Measurements from ENCODE around the gene TMEM59L. TPM values are rescaled to one million over a fixed set of nuclear protein-coding genes. Genes with fewer than 3 reads are reported as not detected.

The TMEM59L gene
- total and polyA plus RNA-seq, 2 of the 13 experiments (the other 11 are each of a cell fraction or from before 2014, with no cell fraction given) = 0.97 to 5.5 TPM

DNA sequence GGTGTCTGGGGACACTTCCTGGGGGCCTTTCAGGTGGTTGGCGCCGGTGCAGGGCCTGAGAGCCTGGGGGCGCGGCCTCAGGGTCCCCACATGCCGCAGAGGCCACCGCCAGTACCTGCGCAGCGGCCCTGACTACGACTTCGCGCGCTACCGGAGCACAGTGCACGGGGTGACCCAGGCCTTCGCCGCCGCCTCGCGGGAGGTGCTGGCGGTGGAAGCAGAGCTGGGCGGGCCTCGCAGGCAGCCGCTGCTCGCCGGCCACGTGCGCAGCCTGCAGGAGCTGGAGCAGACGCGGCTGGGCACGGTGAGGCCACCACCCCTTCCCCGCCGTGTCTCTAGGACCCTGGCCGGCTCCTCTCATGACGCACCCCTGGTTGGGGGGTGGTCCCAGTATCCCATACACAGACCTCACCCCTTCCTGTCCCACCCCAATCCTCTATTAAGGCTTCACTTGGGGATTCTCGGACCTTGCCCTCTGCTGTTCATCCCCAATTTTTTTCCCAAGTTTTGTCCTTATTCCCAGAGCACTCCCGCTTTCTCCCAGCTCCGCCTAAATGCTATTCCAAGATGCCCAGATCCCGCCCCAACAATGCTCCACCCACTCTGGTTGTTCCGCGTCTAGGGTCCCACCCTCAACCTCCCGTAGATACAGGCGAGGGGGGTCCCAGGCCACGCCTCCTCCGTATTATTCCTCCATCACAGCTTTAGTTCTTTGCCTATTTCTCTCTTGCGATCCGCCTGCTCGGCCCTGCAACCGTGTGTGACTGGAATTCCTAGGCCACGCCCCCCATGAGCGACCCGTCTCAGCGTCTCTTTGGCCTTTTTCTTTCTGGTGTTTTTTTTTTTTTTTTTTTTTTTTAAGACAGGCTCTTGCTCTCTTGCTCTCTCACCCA, 23.0 kb upstream of the TMEM59L start (continued):
- no peak for TF ChIP-seq ZMYM3 (CRISPR knock-in tag; IDR thresholded peaks at IDR 0.05)
- TF ChIP-seq MATR3 (CRISPR knock-in tag; IDR thresholded peaks at IDR 0.05) = no peak
- TF ChIP-seq, protein P1, sequence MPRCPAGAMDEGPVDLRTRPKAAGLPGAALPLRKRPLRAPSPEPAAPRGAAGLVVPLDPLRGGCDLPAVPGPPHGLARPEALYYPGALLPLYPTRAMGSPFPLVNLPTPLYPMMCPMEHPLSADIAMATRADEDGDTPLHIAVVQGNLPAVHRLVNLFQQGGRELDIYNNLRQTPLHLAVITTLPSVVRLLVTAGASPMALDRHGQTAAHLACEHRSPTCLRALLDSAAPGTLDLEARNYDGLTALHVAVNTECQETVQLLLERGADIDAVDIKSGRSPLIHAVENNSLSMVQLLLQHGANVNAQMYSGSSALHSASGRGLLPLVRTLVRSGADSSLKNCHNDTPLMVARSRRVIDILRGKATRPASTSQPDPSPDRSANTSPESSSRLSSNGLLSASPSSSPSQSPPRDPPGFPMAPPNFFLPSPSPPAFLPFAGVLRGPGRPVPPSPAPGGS (CRISPR knock-in tag; IDR thresholded peaks at IDR 0.05) = peak; percentile 98
- TF ChIP-seq, protein P2, sequence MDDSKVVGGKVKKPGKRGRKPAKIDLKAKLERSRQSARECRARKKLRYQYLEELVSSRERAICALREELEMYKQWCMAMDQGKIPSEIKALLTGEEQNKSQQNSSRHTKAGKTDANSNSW (CRISPR knock-in tag; IDR thresholded peaks at IDR 0.05; ENCODE audit: borderline replicate concordance) = peak; percentile 93; the same call in 1 of the 2 replicates
- TF ChIP-seq MEF2D (CRISPR knock-in tag; IDR thresholded peaks at IDR 0.05) = peak; percentile 45; the same call in 1 of the 2 replicates
- peak; percentile 72; the same call in 1 of the 2 replicates for TF ChIP-seq ZFP82 (CRISPR knock-in tag; IDR thresholded peaks at IDR 0.05; ENCODE audit: borderline replicate concordance)
- peak; percentile 94 for TF ChIP-seq ZFYVE20 (CRISPR knock-in tag; IDR thresholded peaks at IDR 0.05; ENCODE audit: borderline replicate concordance, low read depth)
- TF ChIP-seq SMARCC2 (IDR thresholded peaks at IDR 0.05) = no peak
- peak; percentile 76 for TF ChIP-seq HNRNPLL (IDR thresholded peaks at IDR 0.05; ENCODE audit: low read depth, low read length, poor library complexity, severe bottlenecking)
- no peak for TF ChIP-seq EZH2 (conservative IDR thresholded peaks at IDR 0.05; ENCODE audit: low read depth, low read length)
- TF ChIP-seq ETV5 (CRISPR knock-in tag; IDR thresholded peaks at IDR 0.05; ENCODE audit: borderline replicate concordance) = no peak
- TF ChIP-seq TAF15 (IDR thresholded peaks at IDR 0.05; ENCODE audit: low read depth, low read length, poor library complexity, severe bottlenecking) = no peak
- no peak for TF ChIP-seq THYN1 (CRISPR knock-in tag; IDR thresholded peaks at IDR 0.05; ENCODE audit: borderline replicate concordance, low read depth)
- TF ChIP-seq, protein P3, sequence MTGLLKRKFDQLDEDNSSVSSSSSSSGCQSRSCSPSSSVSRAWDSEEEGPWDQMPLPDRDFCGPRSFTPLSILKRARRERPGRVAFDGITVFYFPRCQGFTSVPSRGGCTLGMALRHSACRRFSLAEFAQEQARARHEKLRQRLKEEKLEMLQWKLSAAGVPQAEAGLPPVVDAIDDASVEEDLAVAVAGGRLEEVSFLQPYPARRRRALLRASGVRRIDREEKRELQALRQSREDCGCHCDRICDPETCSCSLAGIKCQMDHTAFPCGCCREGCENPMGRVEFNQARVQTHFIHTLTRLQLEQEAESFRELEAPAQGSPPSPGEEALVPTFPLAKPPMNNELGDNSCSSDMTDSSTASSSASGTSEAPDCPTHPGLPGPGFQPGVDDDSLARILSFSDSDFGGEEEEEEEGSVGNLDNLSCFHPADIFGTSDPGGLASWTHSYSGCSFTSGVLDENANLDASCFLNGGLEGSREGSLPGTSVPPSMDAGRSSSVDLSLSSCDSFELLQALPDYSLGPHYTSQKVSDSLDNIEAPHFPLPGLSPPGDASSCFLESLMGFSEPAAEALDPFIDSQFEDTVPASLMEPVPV (CRISPR knock-in tag; IDR thresholded peaks at IDR 0.05) = peak; percentile 89
- TF ChIP-seq ZNF879 (CRISPR knock-in tag; IDR thresholded peaks at IDR 0.05) = 0 out of 2 replicates have a peak, but pooled peaks have one; percentile 92
- TF ChIP-seq, protein P4, sequence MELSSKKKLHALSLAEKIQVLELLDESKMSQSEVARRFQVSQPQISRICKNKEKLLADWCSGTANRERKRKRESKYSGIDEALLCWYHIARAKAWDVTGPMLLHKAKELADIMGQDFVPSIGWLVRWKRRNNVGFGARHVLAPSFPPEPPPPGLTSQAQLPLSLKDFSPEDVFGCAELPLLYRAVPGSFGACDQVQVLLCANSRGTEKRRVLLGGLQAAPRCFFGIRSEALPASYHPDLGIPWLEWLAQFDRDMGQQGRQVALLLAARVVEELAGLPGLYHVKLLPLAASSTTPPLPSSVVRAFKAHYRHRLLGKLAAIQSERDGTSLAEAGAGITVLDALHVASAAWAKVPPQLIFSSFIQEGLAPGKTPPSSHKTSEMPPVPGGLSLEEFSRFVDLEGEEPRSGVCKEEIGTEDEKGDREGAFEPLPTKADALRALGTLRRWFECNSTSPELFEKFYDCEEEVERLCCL (CRISPR knock-in tag; IDR thresholded peaks at IDR 0.05; ENCODE audit: borderline replicate concordance) = peak; percentile 67; the same call in 1 of the 2 replicates
- TF ChIP-seq ZNF776 (CRISPR knock-in tag; IDR thresholded peaks at IDR 0.05) = peak; percentile 77
- peak; percentile 93 for TF ChIP-seq EED (CRISPR knock-in tag; IDR thresholded peaks at IDR 0.05)
- TF ChIP-seq, protein P5, sequence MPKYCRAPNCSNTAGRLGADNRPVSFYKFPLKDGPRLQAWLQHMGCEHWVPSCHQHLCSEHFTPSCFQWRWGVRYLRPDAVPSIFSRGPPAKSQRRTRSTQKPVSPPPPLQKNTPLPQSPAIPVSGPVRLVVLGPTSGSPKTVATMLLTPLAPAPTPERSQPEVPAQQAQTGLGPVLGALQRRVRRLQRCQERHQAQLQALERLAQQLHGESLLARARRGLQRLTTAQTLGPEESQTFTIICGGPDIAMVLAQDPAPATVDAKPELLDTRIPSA (CRISPR knock-in tag; IDR thresholded peaks at IDR 0.05; ENCODE audit: borderline replicate concordance) = peak; percentile 98; the same call in 1 of the 2 replicates
- 0 out of 2 replicates have a peak, but pooled peaks have one; percentile 2 for TF ChIP-seq SSRP1 (CRISPR knock-in tag; IDR thresholded peaks at IDR 0.05)
- peak; percentile 96 for TF ChIP-seq ZIK1 (CRISPR knock-in tag; IDR thresholded peaks at IDR 0.05; ENCODE audit: borderline replicate concordance, low read depth)
- peak; percentile 91; the same call in 1 of the 2 replicates for TF ChIP-seq TSC22D2 (CRISPR knock-in tag; IDR thresholded peaks at IDR 0.05; ENCODE audit: borderline replicate concordance)
- no peak for TF ChIP-seq SMC3 (IDR thresholded peaks at IDR 0.05; ENCODE audit: low read length)
- TF ChIP-seq CCAR2 (optimal IDR thresholded peaks at IDR 0.05; ENCODE audit: low read depth, low read length) = no peak
